K562 treated with DMSO at 1 percent for 4 hours (cell line): Measurements from ENCODE around the gene SYNDIG1. TPM values are rescaled to one million over a fixed set of nuclear protein-coding genes. Genes with fewer than 3 reads are reported as not detected.

ENCODE experiments used
- total RNA-seq: library from RNA; unstranded; fragments of 300-600 nt; gene quantifications from 2 replicates; pipeline ENCODE4 v1.2.3, GENCODE V29; 2022; ENCODE audit not compliant: insufficient read depth

The SYNDIG1 gene
- not detected in 2 replicates for total RNA-seq

DNA sequence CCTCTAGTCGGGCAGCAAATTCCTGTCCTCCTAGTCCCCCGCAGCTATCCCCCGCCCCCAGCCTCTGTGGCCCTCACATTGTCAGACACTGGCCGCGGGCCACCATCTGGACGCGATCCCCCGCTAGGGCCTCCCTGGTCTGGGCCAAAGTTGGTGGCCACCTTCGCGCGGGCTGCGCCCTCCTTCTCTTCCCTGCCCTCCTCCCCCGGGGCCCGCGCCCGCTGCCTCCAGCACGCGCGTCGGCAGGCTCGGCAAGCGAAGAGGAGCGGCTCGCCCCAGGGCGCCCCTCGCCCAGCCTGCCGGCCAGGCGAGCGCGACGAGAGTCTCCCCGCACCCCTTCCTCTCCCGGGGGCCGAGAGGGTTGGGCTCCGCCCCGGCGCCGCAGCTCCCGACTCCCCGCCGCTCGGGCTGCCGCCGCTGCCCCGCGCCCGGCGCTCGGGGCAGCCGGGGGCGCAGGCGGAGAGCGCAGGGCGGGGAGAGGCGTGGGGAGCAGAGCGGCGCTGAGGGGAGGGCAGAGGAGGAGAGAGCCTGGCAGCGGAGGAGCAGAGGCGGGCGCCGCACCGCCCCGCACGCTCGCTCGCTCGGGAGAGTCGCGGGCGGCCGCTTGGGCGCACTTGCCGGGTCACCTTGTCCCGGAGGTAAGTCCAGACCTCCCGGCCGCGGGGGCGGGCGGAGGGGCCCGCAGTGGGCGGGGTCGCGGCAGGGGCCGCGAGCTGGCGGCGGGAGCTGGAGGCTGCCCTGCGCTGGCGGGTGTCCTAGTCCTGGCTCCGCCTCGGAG, at the start of gene SYNDIG1:
Gene SYNDIG1, plus strand, starts transcription at position 514 of the 778 bp plus-strand sequence. CDS start 73,469 bp downstream, outside the sequence.

